NCI-H2081 treated with DMSO at 0.1 percent for 48 hours (cell line): ENCODE measurements around the gene PIGQ.

Experiments used
- DNase-seq: peaks from one replicate; lab custom pipeline; 2025; lab: John Stamatoyannopoulos, UW

The PIGQ gene

DNA sequence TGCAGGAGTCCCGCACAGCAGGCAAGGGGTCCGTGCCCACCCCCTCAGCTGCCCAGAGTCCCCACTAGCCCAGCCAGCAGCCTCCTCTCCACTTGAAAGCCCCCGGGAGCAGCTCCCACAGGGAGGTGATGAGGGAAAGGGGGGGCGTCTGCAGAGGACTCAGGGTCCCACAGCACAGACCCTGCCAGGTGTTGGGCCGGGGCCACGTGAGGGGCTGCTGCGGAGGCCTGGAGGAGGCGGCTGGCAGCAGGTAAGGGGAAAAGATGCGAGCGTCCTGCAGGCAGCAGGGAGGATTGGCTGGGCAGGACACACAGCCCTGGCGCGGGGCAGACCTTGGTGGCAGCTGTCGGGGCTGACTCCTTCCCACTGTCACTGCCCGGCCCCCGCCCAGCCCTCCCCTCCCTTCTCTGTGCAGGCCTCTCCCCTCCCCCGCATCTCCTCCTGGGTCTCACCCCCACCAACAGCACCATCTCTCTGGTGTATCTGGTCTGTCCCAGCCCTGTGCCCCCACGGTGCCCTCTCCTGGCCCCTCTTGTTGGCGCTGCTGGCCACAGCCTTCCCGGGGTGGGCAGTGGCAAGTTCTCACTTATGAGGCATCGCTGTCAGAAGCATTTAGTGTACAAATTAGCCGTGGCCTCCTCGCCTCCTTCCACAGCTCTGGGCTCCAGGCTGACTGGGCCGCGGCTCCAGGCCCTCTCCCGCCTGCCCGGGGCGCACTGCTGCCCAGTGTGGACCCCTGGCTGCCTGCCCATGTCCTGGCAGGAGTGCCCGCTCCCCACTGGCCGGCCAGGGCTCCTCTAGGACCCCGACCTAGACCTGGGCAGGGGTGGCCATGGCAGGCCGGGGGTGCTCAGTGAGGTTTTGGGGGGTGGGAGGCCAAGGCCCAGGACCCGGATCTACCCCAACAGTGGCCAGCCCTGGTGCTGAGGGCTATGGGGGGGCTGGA lies 14.0 kb upstream of the PIGQ start:
- no peak for DNase-seq

DNA sequence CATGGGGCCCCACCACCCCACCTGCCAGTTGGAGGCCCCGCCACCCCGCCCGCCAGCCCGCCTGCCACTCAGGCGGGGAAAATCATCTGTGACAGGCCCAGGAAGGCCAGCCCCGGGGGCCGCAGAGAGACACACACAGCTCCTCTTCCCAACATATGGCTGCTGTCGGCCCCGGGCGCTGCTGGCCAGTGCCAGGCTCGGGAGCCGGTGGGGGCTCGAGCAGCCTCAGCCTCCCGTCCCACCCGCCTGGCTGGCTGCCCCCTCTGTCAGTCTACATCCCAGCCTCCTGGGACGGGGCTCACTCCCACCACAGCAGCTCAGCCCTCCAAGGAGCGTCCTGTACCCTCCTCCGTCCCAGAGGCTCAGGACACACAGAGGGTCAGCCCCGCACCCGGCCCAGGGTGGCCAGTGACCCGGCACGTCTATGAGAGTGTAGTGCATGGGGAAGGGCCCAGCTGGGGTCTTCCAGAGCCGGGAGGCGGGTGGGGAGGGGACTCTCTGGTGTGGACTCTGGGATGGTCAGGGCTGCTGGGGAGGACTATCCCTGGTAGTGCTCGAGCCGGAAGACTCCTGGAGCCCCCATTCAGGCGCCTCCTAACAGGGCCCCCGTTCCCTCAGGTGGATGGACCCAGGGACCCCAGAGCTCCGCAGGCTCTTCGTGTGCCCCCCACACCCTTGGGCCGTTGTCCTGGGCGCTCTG lies 13.1 kb upstream of the PIGQ start:
- DNase-seq: no peak

DNA sequence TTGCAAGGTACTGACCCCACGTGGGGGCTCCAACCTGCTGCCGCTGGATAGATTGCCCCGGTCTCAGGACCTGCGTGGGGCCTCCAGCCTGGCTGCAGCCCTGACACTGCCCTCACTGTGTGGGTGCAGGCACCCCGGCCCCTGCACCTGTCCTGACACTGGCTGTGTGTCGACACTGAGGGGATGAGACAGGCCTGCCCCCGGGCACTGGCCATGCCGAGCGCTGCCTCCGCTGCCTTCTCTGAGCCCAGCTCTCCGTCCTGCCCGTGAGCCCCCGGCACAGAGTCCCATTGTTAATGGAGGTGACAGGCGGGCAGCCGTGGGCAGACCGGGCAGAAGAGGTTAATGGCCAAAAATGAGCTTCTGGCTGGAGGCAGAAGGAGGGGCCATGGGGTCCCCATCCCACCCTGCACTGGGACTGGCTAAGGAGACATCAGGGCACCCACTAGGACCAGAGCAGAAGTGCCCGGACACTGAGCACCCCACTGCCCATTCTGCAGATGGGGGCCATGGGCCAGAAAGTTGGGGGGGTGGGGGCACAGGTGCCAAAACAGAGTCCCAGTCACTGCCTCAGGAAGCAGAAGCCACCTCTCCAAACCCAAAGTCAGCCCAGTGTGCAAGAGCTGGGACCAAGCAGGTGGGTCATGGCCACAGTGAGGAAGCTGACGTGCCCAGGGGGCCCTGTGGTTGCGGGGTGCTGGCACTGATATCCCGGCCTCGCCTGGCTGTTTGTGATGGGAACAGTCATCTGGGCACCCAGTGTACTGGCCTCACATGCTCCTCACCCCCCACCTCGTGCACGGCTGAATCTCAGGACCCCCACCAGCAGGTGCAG lies 12.1 kb upstream of the PIGQ start:
- DNase-seq: no peak

DNA sequence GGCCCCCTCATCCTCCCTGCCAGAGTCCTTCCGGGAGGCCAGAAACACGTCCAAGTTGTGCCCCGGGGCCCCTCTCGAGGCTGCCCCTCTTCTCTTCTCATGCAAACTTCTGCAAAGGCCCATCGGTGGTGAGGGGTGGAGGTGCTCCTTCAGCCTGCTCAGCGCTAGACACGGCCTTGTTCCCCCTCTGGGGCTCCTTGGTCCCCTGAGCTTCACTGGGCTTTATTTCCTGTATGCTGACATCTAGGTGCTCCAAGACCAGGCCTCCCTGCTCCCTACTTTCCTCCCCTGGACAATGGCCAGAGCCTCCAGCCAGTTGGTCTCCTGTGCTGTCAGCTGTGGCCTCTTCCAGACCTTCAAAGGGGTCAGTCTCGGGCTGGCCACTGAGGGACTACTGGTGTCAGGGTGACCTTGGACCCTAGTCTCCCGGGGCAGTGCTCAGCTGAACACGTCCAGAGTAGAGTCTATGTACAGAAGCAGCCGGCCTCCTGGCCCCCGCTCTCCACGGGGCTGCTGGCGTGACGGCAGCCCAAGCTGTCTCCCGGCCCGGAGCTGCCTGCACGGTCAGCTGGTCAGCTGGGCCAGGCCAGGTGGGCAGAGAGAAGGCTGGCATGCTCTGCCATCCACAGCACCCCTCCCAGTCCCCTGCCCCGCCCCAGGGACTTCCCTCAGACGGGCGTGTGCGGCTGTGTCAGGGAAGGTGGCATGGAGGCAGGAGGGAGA lies 11.3 kb upstream of the PIGQ start:
- no peak for DNase-seq

DNA sequence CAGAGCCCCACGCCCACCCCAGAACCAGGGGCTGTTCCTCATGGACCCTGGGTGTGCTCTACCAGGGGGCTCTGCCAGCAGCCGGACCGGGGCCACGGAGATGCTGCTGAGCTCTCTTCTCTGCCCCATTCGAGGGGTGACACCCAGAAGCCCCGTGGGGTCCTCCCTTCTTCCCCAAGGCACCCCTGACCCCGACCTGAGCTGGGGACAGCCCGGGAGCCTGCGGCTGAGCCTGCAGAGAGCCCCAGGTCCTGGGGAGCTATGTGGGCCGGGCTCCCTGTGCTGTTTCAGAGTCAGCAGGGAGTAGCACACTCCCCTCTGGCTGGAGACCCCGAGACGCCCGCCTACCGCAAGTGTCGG lies 10.8 kb upstream of the PIGQ start:
- DNase-seq: no peak

DNA sequence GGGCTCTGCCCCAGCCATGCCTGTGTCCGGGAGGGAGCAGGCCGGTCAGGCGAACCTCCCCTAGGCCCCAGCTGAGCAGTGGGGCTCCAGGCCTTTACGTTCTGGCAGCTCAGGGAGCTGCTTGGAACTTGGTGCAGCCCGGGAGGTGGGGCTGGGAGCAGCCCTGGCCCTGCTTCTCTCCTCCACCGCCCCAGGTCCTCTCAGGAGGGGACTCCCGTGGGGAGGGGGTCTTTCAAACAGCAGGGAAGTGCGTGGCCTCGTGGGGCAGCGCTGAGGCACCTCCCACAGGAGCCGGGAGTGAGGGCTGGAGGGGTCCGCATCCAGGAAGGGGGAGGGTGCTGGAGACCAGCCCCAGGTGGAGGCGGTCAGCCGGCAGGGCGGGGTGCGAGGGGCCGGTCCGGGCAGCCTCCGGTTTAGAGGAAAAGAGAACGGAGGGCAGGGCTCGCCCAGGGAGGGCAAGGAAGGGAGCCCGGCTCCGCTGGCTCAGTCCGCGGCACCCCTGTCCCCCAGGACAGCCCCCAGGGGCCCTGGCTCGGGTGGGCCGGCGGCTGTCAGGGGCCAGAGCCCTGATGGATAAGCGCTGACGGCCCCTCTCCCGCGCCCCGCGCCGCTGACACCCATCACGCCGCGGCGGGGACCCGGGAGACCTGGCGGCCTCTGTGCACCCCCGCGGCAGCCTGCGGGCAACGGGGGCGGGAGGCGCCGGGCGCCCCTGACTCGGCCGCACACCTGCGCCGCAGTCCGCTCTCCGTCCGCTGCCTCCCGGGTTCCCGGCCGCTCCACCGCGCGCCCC lies 10.2 kb upstream of the PIGQ start:
- DNase-seq: no peak

DNA sequence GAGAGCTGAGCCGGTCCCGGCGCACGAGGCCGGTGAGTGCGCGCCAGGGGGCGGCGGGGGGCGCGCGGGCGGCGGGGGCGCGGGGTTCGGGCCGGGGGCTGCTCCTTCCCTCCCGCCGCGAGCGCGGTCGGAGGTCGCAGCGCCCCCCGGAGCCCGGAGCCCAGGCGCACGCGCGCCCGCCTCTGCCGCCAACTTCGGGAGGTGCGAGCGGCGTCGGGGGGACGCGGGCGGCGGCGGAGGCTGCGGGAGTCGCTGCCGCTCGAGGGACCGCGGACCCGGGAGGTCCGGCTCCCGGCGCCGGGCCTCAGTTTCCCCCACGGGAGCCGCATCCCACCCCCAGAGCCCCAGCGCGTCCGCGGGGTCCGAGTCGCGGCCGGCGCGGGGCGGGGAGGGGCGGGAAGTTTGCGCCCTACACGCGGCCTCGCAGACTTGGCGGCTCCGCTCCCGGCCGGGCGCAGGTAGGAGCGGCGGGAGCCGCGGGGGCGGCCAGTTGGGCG lies 9.5 kb upstream of the PIGQ start, which contains the start of gene PRR35:
Gene PRR35, plus strand, starts transcription at position 191 of the 497 bp plus-strand sequence. CDS start 2,901 bp downstream, outside the sequence.
- no peak for DNase-seq

DNA sequence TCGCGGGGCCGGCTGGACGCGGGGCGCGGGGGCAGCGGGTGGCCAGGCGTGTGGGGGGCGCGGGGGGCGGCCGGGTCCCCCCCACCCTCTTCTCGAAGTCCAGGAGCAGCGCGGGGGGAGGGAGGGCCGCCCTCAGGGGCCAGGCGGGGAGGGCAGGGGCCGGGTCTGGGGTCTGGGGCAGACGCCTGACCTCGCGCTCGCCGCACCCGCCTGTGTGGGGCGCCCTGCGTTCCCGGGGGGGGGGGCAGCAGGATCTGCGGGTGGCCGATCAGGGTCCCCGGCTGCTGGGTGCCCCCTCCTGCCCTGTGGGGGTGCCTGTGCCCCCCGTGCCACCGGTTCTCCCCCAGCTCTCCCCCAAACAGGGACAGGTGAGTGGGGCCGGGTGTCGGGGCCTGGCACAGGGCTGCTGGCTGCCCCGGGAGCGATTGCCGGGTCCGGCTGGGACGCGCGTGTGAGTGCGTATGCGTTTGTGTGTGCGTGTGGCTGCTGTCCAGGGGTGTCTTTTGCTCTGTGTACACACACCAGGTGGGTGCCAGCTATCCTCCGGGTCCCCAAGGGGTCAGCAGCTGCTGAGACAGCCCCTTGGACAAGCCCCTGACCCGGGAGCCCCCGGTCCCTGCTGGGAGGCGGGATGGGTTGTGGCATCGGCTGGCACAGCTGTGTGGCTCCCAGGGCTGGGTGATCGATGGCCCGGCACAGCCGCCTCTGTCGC lies 8.9 kb upstream of the PIGQ start:
- DNase-seq: no peak

DNA sequence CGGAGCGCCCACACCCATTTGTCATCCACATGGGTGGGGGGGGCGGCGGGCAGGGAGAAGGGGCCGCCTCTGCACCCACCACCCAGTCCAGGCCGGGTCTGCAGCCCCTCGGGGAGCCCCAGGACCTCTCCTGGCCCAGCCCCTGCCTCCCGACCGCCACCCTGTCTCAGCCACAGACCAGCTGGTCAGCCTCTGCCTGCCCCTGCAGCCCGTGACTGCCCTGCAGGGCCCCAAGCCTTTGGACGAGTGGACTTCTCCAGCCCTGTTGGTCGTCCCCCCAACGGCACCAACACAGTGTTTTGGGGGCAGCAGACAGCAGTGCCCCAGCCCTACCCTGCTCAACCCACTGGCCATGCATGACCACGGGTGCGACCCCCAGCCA lies 8.4 kb upstream of the PIGQ start:
- DNase-seq: no peak

DNA sequence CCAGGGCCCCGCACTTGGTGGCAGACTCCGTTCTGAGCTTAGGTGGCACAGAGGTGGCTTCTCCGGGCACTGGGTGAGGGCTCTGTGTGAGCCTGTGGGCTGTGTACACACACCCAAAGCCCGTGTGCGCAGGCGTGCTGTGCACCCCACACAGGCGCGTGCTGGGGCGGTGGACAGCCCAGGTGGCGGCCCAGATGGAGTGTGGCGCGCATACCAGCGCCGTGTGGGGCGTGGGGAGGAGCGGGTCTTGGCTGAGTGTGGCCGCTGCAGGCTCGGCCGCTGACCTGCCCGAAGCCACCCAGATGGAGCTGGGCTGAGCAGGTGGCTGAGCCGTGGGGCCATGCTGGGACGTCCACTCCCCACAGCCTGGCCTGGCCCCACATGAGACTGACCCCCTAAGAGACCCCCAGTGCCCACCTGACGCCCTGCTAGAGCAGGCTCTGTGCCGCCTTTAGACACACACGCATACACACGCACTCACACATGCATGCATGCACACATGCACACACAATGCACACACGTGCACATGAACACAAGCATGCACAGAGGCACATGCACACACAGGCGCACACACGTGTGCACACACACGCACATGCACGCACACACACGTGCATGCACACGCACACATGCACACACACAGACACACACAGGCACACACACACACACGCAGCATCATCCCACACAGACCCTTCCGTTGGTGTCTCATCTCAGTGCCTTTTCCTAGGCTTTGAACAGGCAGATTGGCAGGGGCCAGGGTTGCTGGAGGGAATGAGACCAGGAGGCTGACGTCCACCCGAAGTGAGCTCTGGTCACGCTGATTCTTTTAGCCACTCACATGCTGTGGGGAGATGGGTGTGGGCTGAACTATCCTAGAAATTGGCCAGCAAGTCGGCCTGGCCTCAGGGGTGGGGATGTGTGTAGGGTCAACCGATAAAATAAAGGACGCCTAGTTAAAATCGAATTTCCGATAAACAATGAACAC lies 7.5 kb upstream of the PIGQ start:
- DNase-seq: no peak

DNA sequence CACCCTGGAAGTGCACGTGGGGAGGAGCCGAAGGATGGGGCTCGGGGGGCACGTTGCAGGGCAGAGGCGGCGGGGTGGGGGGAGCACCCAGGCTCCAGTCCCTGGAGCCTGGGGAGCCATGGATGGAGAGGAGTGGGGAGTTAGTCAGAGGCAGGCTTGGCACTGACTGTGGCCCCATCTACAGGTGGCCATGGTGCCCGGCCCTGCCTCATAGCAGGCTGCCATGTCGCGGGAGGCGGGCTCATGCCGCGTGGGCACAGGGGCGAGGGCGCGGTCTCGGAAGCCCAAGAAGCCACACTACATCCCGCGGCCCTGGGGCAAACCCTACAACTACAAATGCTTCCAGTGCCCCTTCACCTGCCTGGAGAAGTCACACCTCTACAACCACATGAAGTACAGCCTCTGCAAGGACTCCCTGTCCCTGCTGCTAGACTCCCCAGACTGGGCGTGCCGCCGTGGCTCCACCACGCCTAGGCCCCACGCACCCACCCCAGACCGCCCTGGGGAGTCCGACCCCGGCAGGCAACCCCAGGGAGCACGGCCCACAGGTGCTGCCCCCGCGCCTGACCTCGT lies 6.6 kb upstream of the PIGQ start:
- no peak for DNase-seq

DNA sequence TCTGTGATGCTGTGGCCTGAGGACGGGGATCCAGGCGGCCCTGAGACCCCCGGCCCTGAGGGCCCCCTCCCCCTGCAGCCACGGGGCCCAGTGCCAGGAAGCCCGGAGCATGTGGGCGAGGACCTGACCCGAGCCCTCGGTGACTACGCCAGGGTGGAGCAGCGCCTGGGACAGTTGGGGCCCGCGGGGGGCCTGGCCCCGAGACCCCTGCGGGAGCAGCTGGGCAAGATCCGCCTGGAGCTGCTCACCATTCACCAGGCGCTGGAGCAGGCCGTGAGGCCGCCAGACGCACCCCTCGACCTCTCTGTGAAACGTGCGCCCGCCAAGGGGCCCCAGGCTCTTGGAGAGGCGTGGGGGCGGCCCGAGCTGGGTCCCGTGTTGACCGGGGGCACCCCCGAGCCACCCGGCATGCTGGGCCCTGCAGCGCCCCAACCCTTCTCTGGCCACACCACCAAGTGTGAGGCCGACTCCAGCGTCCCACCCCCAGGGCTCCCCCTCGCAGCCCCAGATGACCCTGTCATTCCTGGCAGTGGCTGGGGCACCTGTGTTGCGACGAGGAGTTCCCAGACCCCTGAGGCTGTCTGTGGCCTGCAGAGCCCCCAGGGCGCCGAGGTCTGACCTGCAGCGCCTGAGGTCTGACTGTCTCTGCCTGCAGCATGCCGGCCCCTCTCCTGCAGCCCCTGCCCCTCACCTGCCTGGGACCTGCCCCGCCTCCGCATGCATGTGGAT lies 4.9 kb upstream of the PIGQ start:
- DNase-seq: no peak

DNA sequence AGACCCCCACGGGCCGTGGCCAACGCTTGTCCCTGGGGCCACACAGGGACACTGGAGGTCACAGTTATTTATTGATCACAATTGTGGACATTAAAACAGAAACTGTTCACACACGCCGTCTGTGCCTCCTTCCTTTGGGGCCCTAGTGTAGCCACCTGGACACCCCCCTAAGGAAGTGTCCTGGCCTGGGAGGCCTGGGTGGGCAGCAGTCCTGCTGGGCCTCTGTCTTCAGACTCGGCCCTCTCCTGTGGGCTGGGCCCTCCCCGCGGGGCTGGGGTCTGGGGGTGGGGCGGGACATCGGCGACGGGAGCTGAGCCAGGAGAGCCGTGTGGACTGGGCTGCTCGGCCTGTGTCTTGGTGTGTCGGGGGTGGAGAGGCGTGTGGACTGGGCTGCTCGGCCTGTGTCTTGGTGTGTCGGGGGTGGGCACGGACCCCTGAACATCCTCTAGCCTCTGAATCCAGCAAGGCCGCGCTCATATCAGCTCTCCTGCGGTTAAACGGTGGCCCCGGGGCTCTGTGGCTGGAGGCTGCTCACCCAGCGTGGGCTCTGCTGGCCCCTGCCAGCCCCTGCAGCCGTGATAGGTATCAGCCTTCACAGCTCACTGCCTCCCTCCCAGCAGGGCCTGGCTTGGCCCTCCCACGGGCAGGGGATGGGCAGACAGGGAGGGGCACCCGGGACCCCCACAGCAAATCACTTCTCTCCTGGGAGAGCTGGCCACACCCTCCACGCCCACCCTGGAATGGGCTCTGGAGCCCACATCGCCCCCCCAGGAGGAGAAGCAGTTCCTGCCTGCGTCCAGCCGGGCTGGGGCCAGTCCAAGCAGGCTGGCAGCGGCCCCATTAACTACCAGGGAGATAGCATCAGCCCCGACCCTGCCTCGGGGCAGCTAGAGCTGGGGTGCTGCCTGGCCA lies 4.1 kb upstream of the PIGQ start:
- DNase-seq: no peak

DNA sequence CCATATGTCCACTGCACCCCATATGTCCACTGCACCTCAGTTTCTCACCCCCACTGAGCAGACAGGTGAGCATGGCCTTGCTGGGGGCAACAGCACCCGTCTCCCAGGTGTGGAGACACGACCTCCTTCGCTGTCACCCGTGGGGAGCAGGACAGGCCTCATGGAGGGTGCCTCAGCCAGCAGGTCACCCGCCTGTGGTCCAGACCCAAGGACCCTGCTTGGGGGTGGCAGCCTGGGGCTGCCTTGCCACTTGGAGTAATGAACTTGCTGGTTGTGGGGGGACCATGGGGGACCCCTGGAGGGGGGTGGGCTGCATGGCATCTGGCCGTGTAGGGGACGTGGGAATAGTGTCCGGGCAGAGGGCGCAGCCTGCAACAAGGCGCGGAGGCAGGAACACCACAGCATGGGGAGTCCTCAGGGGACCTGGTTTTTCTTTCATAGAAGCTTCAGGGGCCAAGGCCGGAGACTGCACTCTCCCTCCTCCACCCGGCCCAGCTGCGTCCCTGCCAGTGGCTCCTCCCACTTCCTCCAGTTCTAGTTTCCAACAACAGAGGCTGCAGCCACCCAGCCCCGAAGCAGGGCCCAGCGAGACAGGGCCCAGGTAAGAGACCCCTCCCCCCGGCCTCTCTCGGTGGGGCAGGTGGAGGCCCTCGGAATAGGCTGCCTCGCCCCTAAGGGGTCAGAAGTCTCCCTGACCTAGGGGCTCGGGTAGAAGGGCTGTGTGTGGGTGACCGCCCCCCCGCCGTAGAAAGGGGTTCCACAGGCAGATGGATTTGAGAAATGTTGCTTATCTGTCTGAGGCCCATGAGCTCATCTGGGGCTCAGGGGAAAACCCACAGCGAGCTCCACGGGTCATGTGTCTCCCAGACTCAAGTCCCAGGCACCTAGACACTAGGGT lies 3.0 kb upstream of the PIGQ start, which contains the start of gene NHLRC4:
Gene NHLRC4, plus strand, starts transcription at position 531 of the 898 bp plus-strand sequence. CDS start 1,043 bp downstream, outside the sequence.
- DNase-seq: no peak
